HCT116 (cell line): ENCODE results near the gene LRRIQ4. TPM values are rescaled to one million over a fixed set of nuclear protein-coding genes. Genes with fewer than 3 reads are reported as not detected.

ENCODE experiments used
- ATAC-seq: fragments of 200-7000 bp; cut with Tn5 transposase; 2 replicates; pipeline ENCODE4 v1.9.1; 2020; ENCODE audit warnings: mild to moderate bottlenecking, moderate library complexity
- BruUV-seq: library from RNA; stranded (reverse); fragments of 400-500 nt; replicated peaks from 2 replicates; lab custom pipeline; 2021; lab: Mats Ljungman, UMichigan
- CTCF ChIA-PET: fragments of 300-600 bp; sonication (Branson Sonifier 250); formaldehyde crosslinking; loops from one replicate; lab custom pipeline; 2021; ENCODE audit warnings: antibody characterized with exemption; lab: Charles Lee
- POLR2A ChIA-PET: fragments of 300-600, 350-600 bp; sonication (Branson Sonifier 250); formaldehyde crosslinking; loops from one replicate; lab custom pipeline; 2021; ENCODE audit warnings: antibody characterized with exemption; lab: Charles Lee
- RAD21 ChIA-PET, 2 experiments: fragments of 300-600 bp; sonication (Branson Sonifier 250); formaldehyde crosslinking; loops; one replicate each; lab custom pipeline; 2023; ENCODE audit warnings: low total read pairs in 2 of 2; ENCODE audit not compliant: uncharacterized antibody in 2 of 2, unreplicated experiment in 2 of 2, low non-redundant PET in 1 of 2; lab: Charles Lee
- DNase-seq: peaks from one replicate; pipeline ENCODE4 v3.0.0-alpha.2; 2010; ENCODE audit warnings: low read depth, low spot score
- H2AFZ ChIP-seq: fragments of 200-600 bp; shearing (Covaris generic), sonication (generic); 2 replicates; pipeline ENCODE4 v1.6.1; 2017; ENCODE audit warnings: low read depth, mixed run types, mixed read lengths, antibody characterized with exemption, low read length; ENCODE audit not compliant: poor library complexity, severe bottlenecking
- H3K27ac ChIP-seq: 2 replicates; pipeline ENCODE4 v1.5.1; 2012; ENCODE audit warnings: low read depth, low read length
- H3K27me3 ChIP-seq: fragments of 200-600 bp; sonication (generic); 2 replicates; pipeline ENCODE4 v1.6.1; 2016; ENCODE audit warnings: mixed run types, low read length, mixed read lengths; ENCODE audit not compliant: insufficient read depth
- H3K36me3 ChIP-seq, 2 experiments: fragments of 200-500 bp in 1 of 2; fragments of 200-600 bp in 1 of 2; sonication (Bioruptor generic) in 1 of 2; sonication (generic) in 1 of 2; 2 replicates each; pipeline versions ENCODE4 v1.5.1 to v1.6.1; 2014 to 2016; ENCODE audit warnings: low read length in 2 of 2, inconsistent platforms in 1 of 2, mixed read lengths in 1 of 2, mixed run types in 1 of 2; ENCODE audit not compliant: insufficient read depth in 2 of 2, control insufficient read depth in 1 of 2
- H3K4me1 ChIP-seq, 2 experiments: fragments of 200-600 bp in 1 of 2; sonication (generic) in 1 of 2; 2 replicates each; pipeline versions ENCODE4 v1.5.1 to v1.6.1; 2012 to 2017; ENCODE audit warnings: low read length in 2 of 2, inconsistent platforms in 1 of 2, mild to moderate bottlenecking in 1 of 2, mixed read lengths in 1 of 2, mixed run types in 1 of 2, moderate library complexity in 1 of 2; ENCODE audit not compliant: insufficient read depth in 2 of 2, control insufficient read depth in 1 of 2
- H3K4me2 ChIP-seq: fragments of 200-600 bp; sonication (generic); 2 replicates; pipeline ENCODE4 v1.6.1; 2017; ENCODE audit warnings: mixed run types, low read length, mixed read lengths
- H3K4me3 ChIP-seq, 2 experiments: fragments of 200-600 bp in 1 of 2; sonication (generic) in 1 of 2; replicated peaks in 1 of 2; 2 replicates each; pipeline ENCODE4 v1.5.1; 2011 to 2016; ENCODE audit warnings: low read length in 2 of 2, control low read depth in 1 of 2, low read depth in 1 of 2, mild to moderate bottlenecking in 1 of 2, mixed read lengths in 1 of 2, mixed run types in 1 of 2
- H3K79me2 ChIP-seq: fragments of 200-600 bp; sonication (generic); 2 replicates; pipeline ENCODE4 v1.6.1; 2017; ENCODE audit warnings: mild to moderate bottlenecking, mixed run types, low read length, moderate library complexity, mixed read lengths; ENCODE audit not compliant: insufficient read depth
- H3K9ac ChIP-seq: fragments of 200-600 bp; sonication (generic); 2 replicates; pipeline ENCODE4 v1.6.1; 2016; ENCODE audit warnings: low read length, mixed read lengths
- H3K9me2 ChIP-seq: fragments of 200-600 bp; sonication (generic), shearing (Covaris generic); 2 replicates; pipeline ENCODE4 v1.6.1; 2017; ENCODE audit warnings: mixed run types, mild to moderate bottlenecking, moderate library complexity; ENCODE audit not compliant: insufficient read depth
- H3K9me3 ChIP-seq, 2 experiments: fragments of 200-500 bp in 1 of 2; fragments of 200-600 bp in 1 of 2; sonication (Bioruptor generic) in 1 of 2; sonication (generic) in 1 of 2; 2 replicates each; pipeline ENCODE4 v1.6.1; 2014 to 2017; ENCODE audit warnings: low read length in 2 of 2, mixed read lengths in 2 of 2, inconsistent platforms in 1 of 2, low read depth in 1 of 2, mild to moderate bottlenecking in 1 of 2, mixed run types in 1 of 2, moderate library complexity in 1 of 2; ENCODE audit not compliant: control insufficient read depth in 1 of 2, insufficient read depth in 1 of 2
- H4K20me1 ChIP-seq: fragments of 200-600 bp; sonication (generic), shearing (Covaris generic); 2 replicates; pipeline ENCODE4 v1.6.1; 2017; ENCODE audit warnings: mixed run types, mild to moderate bottlenecking, moderate library complexity; ENCODE audit not compliant: insufficient read depth
- CBX3 ChIP-seq: IDR thresholded peaks from 2 replicates; pipeline ENCODE4 v1.6.1; 2012; ENCODE audit warnings: low read depth
- CEBPB ChIP-seq: IDR thresholded peaks from 2 replicates; pipeline ENCODE4 v1.6.1; 2012; ENCODE audit warnings: low read depth
- EGR1 ChIP-seq: IDR thresholded peaks from 2 replicates; pipeline ENCODE4 v1.6.1; 2012; ENCODE audit warnings: low read depth
- ELF1 ChIP-seq: IDR thresholded peaks from 2 replicates; pipeline ENCODE4 v1.6.1; 2012; ENCODE audit warnings: low read depth, borderline replicate concordance
- EZH2 ChIP-seq: fragments of 200-600 bp; sonication (generic); IDR thresholded peaks from 2 replicates; pipeline ENCODE4 v1.6.1; 2017; ENCODE audit warnings: antibody characterized with exemption, mixed run types
- EZH2phosphoT487 ChIP-seq: fragments of 200-600 bp; IDR thresholded peaks from 2 replicates; pipeline ENCODE4 v1.6.1; 2018; ENCODE audit warnings: antibody characterized with exemption, borderline replicate concordance
- FOSL1 ChIP-seq: IDR thresholded peaks from 2 replicates; pipeline ENCODE4 v1.6.1; 2012; ENCODE audit warnings: low read depth
- JUND ChIP-seq: IDR thresholded peaks from 2 replicates; pipeline ENCODE4 v1.6.1; 2012
- POLR2AphosphoS5 ChIP-seq: IDR thresholded peaks from 2 replicates; pipeline ENCODE4 v1.6.1; 2011; ENCODE audit warnings: mild to moderate bottlenecking, low read depth, low read length, moderate library complexity
- SP1 ChIP-seq: IDR thresholded peaks from 2 replicates; pipeline ENCODE4 v1.6.1; 2012; ENCODE audit warnings: low read depth
- SRF ChIP-seq: IDR thresholded peaks from 2 replicates; pipeline ENCODE4 v1.6.1; 2012; ENCODE audit warnings: low read depth
- TCF7L2 ChIP-seq: IDR thresholded peaks from 2 replicates; pipeline ENCODE4 v1.7.0; 2011; ENCODE audit warnings: borderline replicate concordance, inconsistent platforms; ENCODE audit not compliant: insufficient read depth, insufficient read length; ENCODE audit errors: extremely low read depth
- YY1 ChIP-seq: IDR thresholded peaks from 2 replicates; pipeline ENCODE4 v1.6.1; 2011; ENCODE audit warnings: low read length, low read depth, moderate library complexity, mild to moderate bottlenecking; ENCODE audit not compliant: insufficient replicate concordance; ENCODE audit errors: extremely low read depth
- ZFX ChIP-seq: fragments of 450-650 bp; IDR thresholded peaks from 2 replicates; pipeline ENCODE4 v1.6.1; 2017
- ZNF274 ChIP-seq: fragments of 200-500 bp; sonication (Bioruptor generic); IDR thresholded peaks from 2 replicates; pipeline ENCODE4 v1.6.1; 2014; ENCODE audit warnings: mild to moderate bottlenecking, low read depth, low read length, inconsistent platforms
- intact Hi-C: fragments of 100-400 bp; cut with micrococcal nuclease; formaldehyde crosslinking; loops from 2 replicates; pipeline ENCODE4 v1.10.0; 2022
- total RNA-seq: library from RNA; stranded (reverse); gene quantifications from one replicate; pipeline ENCODE4 v1.2.1, GENCODE V29; 2021; ENCODE audit not compliant: unreplicated experiment
- TF ChIP-seq, protein P1 (sequence below): IDR thresholded peaks from 2 replicates; pipeline ENCODE4 v1.6.1; 2012
- TF ChIP-seq, protein P2 (sequence below): IDR thresholded peaks from 2 replicates; pipeline ENCODE4 v1.6.1; 2012; ENCODE audit warnings: low read depth
- TF ChIP-seq, protein P3 (sequence below): IDR thresholded peaks from 2 replicates; pipeline ENCODE4 v1.6.1; 2012
- TF ChIP-seq, protein P4 (sequence below): IDR thresholded peaks from 2 replicates; pipeline ENCODE4 v1.6.1; 2011; ENCODE audit warnings: mild to moderate bottlenecking, low read length, moderate library complexity; ENCODE audit not compliant: insufficient replicate concordance; ENCODE audit errors: extremely low read depth

LRRIQ4 gene
- total RNA-seq, 1 experiment from 2014 or later = not detected

DNA sequence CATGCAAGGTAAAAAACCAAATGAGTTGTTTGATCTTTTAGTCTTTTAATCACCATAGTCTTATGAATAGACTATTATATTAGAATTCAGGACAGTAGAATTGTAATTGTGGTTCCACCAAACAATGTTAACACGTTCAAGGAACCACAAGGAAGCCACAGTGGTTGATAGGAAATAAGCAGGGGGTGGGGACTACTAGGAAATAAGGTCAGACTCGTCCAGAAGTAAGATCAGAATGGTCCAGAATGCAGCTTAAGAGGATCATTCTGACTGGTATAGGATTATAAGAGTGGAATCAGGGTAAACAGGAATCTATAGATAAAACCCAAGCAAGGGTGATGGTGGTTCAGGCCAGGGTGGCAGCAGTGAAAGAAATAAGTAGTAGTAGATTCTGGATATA is 31.9 kb upstream of the LRRIQ4 start:
- Histone ChIP-seq H3K4me3 (no peak overlapping the region), H2AFZ (no peak overlapping the region), H3K9ac (no peak overlapping the region), H3K79me2 (peaks cover 38% of the 10 kb centered on the region), H4K20me1 (no peaks in the 10 kb centered on the region), H3K4me1 (no peaks in the 10 kb centered on the region), H3K9me2 (no peaks in the 10 kb centered on the region), H3K27me3 (no peaks in the 10 kb centered on the region), H3K27ac (no peak overlapping the region), H3K4me2 (no peak overlapping the region), H3K9me3 (no peaks in the 10 kb centered on the region), H3K36me3 (peaks cover 48 to 66% of the 10 kb centered on the region in 2 experiments)
- CTCF ChIA-PET = no interaction called here
- no peak for DNase-seq
- POLR2A ChIA-PET = no interaction called here
- intact Hi-C loops = no loop called here
- TF ChIP-seq, protein P1, sequence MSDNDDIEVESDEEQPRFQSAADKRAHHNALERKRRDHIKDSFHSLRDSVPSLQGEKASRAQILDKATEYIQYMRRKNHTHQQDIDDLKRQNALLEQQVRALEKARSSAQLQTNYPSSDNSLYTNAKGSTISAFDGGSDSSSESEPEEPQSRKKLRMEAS = no peak
- TF ChIP-seq CEBPB = no peak
- TF ChIP-seq SP1 = no peak
- no peak for TF ChIP-seq POLR2AphosphoS5
- TF ChIP-seq SRF = no peak
- no peak for TF ChIP-seq FOSL1
- TF ChIP-seq, protein P2, sequence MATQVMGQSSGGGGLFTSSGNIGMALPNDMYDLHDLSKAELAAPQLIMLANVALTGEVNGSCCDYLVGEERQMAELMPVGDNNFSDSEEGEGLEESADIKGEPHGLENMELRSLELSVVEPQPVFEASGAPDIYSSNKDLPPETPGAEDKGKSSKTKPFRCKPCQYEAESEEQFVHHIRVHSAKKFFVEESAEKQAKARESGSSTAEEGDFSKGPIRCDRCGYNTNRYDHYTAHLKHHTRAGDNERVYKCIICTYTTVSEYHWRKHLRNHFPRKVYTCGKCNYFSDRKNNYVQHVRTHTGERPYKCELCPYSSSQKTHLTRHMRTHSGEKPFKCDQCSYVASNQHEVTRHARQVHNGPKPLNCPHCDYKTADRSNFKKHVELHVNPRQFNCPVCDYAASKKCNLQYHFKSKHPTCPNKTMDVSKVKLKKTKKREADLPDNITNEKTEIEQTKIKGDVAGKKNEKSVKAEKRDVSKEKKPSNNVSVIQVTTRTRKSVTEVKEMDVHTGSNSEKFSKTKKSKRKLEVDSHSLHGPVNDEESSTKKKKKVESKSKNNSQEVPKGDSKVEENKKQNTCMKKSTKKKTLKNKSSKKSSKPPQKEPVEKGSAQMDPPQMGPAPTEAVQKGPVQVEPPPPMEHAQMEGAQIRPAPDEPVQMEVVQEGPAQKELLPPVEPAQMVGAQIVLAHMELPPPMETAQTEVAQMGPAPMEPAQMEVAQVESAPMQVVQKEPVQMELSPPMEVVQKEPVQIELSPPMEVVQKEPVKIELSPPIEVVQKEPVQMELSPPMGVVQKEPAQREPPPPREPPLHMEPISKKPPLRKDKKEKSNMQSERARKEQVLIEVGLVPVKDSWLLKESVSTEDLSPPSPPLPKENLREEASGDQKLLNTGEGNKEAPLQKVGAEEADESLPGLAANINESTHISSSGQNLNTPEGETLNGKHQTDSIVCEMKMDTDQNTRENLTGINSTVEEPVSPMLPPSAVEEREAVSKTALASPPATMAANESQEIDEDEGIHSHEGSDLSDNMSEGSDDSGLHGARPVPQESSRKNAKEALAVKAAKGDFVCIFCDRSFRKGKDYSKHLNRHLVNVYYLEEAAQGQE = no peak
- no peak for TF ChIP-seq JUND
- no peak for TF ChIP-seq YY1
- TF ChIP-seq, protein P3, sequence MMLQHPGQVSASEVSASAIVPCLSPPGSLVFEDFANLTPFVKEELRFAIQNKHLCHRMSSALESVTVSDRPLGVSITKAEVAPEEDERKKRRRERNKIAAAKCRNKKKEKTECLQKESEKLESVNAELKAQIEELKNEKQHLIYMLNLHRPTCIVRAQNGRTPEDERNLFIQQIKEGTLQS = no peak
- TF ChIP-seq CBX3 = no peak
- no peak for TF ChIP-seq TCF7L2
- no peak for TF ChIP-seq ZFX
- TF ChIP-seq EZH2 = no peak
- TF ChIP-seq EZH2phosphoT487 = no peak
- TF ChIP-seq, protein P4, sequence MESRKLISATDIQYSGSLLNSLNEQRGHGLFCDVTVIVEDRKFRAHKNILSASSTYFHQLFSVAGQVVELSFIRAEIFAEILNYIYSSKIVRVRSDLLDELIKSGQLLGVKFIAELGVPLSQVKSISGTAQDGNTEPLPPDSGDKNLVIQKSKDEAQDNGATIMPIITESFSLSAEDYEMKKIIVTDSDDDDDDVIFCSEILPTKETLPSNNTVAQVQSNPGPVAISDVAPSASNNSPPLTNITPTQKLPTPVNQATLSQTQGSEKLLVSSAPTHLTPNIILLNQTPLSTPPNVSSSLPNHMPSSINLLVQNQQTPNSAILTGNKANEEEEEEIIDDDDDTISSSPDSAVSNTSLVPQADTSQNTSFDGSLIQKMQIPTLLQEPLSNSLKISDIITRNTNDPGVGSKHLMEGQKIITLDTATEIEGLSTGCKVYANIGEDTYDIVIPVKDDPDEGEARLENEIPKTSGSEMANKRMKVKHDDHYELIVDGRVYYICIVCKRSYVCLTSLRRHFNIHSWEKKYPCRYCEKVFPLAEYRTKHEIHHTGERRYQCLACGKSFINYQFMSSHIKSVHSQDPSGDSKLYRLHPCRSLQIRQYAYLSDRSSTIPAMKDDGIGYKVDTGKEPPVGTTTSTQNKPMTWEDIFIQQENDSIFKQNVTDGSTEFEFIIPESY = no peak
- TF ChIP-seq ZNF274 = no peak
- no peak for TF ChIP-seq ELF1
- no peak for TF ChIP-seq EGR1
- RAD21 ChIA-PET = no interaction called here
- no TSS peak for BruUV-seq
- no peak for ATAC-seq
